Measurements from ENCODE around the gene MUC21. TPM values are rescaled to one million over a fixed set of nuclear protein-coding genes. Genes with fewer than 3 reads are reported as not detected.
"Not testable (repeated sequence)": the region's sequence is repeated elsewhere in the genome, so short reads cannot be mapped to it uniquely, and the experiment has no call there.

MUC21 gene
- polyA plus RNA-seq, 5 donors = 0.05 to 0.07 TPM; not detected in 3

DNA sequence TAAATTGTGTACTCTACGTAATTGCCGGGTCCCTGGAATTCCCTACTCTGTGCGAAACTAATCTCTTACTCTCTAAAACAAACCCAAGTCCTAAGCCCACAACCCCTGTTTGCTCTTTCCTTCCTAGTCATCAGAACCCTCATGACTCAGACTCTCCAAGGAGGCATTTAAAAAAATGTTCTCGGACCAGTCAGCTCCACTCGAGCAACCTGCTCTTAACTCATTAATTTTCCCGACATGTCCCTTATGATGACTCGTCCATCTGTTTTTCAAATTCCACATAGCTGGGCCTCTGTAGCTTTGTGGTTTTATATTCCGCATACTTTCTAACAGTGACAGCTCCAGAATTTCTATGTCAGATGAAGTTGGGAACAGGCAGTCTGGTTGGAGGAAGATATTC lies 24.2 kb downstream of the MUC21 start:
- DNase-seq = no peak

DNA sequence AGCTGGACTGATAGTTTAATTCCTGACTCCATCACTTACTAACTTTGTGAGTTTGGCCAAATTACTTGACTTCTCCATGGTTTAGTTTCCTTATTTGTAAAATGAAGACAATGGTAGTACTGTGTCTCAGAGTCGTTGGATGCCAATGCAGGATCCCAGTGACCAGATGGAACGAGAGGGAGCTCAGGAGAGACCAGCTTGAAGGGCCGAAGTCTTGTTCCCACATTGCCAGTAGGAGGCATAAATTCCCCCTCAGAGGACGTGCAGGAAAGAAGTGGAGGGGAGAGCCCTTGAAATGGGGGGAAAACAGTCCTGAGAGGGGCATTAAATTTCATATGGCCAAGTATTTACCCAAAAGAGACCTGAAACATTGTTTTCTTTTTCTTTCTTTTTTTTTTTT lies 24.6 kb downstream of the MUC21 start:
- DNase-seq = no peak

DNA sequence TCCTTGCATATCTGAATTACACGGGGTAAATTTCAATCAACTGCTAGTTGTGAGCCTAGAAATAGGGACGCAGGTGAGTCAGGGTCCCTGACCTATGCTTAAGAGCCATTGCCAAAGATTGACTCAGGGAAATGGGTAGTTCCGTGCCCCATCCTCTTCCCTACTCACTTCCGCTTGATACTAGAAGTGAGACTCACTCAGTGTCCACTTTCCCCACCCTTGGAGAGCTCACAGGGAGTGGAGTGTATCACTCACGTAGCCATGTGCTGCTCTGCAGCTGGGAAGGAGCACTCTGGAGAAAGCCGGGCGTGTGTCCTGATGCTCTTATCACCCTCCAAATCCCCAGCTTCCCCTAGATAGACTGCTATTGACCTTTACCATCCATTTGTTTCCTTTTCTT lies 26.2 kb downstream of the MUC21 start:
- no peak for DNase-seq

DNA sequence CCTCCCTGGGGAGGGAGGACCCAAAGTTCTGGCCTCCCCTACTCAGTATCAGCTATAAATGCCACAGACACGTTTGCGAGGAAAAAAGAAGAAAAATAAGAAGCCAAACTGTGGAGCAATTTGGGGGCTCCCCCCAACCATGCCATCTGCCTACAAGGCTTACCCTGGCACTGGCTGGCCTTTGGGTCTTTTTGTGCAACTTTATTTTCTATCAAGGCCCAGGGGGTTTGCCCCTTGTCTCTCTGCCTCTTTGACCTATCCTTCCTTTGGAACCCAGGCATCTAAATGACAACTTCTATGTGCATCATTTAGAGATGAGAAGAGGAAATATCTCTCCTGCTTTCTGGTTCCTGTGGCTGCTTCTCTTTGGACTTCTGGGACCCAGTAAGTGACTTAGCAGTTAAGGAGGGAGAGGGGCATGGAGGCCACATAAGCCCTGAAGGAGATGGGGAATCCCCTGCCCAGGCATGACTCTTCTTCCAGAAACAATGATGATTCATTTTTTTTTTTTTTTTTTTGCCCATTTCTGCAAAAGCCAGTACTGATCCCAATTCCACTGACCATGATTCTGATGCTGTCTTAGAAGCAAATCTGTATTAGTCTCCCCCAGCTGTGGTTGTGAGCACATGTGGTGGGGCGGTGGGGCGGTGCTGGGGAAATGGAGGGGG lies 27.0 kb downstream of the MUC21 start, which contains the start of gene MUC22:
TSS of gene MUC22 (plus strand) at position 82 of the 668 bp plus-strand sequence. CDS start at position 315, 233 bp downstream.
- no peak for DNase-seq

DNA sequence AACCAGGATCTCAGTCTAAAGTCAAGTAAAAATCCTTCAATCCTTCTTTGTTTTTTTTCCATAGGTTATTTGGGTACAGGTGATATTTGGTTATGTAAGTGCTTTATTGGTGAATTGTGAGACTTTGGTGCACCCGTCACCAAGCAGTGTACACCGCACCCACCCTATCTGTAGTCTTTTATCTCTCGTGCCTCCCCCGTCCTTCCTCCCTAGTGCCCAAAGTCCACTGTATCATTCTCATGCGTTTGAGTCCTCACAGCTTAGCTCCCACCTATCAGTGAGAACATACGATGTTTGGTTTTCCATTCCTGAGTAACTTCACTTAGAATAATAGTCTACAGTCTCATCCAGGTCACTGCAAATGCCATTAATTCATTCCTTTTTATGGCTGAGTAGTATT lies 27.6 kb downstream of the MUC21 start:
- DNase-seq = no peak

DNA sequence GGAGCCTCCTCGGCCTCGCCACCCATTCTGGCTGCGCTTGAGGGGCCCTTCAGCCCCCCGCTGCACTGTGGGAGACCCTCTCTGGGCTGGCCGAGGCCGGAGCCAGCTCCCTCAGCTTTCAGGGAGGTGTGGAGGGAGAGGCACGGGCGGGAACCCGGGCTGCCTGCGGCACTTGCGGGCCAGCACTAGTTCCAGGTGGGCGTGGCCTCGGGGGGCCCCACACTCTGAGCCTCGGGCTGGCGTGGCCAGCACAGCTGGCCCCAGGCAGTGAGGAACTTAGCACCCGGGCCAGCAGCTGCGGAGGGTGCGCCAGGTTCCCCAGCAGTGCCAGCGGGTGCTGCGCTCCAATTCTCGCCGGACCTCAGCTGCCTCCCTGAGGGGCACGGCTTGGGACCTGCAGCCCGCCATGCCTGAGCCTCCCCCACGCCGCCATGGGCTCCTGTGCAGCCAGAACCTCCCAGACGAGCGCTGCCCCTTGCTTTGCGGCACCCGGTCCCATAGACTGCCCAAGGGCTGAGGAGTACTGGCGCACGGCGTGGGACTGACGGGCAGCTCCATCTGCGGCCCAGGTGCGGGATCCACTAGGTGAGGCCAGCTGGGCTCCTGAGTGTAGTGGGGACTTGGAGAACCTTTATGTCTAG lies 33.3 kb downstream of the MUC21 start:
- DNase-seq = no peak

DNA sequence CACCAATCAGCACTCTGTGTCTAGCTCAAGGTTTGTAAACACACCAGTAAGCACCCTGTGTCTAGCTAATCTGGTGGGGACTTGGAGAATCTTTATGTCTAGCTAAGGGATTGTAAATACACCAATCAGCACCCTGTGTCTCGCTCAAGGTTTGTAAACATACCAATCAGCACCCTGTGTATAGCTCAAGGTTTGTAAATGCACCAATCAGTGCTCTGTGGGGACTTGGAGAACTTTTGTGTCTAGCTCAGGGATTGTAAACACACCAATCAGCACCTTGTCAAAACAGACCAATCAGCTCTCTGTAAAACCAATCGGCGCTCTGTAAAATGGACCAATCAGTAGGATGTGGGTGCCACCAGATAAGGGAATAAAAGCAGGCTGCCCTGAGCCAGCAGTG lies 33.9 kb downstream of the MUC21 start:
- not testable (repeated sequence) for DNase-seq

DNA sequence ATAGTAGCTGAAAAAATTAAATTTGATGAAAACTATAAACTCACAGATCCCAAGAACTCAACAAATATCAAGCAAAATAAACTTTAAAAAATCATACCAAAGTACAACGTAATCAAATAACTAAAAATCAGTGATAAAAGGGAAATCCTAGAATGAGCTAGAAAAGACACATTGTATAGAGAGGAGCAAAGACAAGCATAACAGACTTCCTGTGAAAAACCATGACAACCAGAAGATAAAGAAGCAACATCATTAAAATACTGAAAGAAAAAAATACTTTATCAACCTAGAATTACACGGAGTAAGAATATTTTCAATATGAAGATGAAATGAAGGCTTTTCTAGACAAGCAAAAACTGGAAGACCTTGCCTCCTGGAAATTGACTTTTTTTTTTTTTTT lies 36.5 kb downstream of the MUC21 start:
- no peak for DNase-seq

DNA sequence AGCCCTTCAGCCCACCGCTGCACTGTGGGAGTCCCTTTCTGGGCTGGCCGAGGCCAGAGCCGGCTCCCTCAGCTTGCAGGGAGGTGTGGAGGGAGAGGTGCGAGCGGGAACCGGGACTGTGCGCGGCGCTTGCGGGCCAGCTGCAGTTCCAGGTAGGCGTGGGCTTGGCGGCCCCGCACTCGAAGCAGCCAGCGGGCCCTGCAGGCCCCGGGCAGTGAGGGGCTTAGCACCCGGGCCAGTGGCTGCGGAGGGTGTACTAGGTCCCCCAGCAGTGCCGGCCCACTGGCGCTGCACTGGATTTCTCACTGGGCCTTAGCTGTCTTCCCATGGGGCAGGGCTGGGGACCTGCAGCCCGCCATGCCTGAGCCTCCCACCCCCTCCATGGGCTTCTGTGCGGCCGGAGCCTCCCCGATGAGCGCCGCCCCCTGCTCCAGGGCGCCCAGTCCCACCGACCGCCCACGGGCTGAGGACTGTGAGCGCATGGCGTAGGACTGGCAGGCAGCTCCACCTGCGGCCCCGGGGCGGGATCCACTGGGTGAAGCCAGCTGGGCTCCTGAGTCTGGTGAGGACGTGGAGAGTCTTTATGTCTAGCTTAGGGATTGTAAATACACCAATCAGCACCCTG lies 37.2 kb downstream of the MUC21 start:
- DNase-seq = not testable (repeated sequence)

DNA sequence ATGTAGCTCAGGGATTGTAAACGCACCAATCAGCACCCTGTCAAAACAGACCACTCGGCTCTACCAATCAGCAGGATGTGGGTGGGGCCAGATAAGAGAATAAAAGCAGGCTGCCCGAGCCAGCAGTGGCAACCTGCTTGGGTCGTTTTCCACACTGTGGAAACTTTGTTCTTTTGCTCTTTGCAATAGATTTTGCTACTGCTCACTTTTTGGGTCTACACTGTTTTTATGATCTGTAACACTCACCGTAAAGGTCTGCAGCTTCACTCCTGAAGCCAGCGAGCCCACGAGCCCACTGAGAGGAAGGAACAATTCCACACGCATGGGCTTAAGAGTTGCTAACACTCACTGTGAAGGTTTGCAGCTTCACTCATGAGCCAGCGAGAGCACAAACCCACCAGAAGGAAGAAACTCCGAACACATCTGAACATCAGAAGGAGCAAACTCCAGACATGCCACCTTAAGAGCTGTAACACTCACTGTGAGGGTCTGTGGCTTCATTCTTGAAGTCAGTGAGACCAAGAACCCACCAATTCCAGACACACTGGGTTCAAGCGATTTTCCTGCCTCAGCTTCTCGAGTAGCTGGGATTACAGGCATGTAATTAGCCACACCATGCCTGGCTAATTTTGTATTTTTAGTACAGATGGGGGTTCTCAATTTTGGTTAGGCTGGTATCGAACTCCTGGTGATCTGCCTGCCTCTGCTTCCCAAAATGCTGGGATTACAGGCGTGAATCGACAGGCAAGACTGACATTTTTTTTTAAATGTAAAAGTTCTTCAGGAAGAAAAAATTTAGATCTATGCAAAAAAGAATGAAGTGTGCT lies 38.4 kb downstream of the MUC21 start:
- not testable (repeated sequence) for DNase-seq

DNA sequence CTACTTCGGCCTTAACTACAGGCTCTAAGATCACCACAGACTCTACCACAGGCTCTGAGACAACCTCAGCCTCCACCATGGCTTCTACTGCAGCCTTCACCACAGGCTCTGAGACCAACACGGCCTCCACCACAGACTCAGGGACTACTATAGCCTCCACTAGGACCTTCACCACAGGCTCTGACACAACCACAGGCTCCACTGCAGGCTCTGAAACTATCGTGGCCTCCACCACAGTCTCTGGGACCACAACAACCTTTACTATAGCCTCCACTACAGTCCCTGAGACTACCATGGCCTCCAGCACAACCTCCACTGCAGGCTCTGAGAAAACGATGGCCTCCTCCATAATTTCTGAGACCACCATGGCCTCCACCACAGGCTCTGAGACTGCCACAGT lies 42.1 kb downstream of the MUC21 start:
- DNase-seq = no peak

DNA sequence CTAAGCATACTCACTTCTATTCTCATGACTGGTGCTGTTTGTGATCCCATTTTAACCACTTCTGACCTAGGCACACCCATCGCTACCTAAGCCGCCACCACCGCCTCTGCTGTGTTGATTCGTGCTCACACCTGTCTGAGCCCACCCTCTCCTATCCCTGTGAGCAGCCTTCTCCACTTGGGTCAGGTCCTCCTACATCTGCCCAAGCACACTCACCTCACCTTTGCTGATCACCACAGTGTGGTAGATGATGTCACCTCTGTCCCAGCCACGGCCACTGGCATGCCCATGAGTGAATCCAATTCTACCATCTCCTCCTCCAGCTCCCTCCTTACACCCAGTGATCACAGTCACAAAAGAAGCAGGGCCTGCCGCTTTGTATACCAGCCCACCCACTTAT lies 47.6 kb downstream of the MUC21 start:
- DNase-seq = no peak

DNA sequence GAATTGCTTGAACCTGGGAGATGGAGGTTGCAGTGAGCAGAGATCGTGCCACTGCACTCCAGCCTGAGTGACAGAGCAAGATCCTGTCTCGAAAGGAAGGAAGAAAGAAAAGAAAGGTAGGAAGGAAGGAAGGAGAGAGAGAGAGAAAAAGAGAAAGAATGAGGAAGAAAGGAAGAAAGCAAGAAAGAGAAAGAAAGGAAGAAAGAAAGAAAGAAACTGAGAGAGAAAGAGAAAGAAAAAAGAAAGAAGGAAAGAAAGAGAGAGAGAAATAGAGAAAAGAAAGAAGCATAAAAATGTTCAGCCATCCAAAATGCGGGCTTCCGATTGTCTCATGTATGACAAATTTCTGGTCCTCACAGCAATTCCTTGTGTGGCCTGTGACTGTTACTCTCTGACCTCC lies 49.6 kb downstream of the MUC21 start:
- no peak for DNase-seq

DNA sequence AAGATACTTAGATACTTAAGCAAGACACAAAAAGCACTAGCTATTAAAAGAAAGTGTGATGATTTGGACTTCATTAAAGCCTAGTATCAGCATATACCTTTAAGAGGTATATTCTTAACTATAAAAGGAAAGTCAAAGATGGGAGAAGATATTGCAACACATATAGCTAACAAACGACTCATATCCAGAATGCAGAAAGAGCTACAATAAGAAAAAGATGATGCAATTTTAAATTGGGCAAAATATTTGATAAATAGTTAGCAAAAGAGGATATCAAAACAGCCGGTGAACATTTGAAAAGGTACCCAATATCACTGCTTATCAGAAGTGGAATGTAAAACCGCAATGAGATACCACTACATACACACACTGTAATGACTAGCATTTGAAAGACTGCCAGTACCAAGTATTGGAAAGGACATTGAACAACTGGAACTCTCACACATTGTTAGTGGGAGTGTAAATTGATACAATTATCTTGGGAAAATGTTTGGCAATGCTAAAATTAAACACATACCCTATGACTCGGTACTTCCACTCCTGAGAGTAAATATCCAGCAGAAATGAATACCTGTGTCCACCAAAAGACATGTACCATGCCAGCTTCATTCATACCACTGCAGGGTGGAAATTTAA lies 52.5 kb downstream of the MUC21 start:
- no peak for DNase-seq

DNA sequence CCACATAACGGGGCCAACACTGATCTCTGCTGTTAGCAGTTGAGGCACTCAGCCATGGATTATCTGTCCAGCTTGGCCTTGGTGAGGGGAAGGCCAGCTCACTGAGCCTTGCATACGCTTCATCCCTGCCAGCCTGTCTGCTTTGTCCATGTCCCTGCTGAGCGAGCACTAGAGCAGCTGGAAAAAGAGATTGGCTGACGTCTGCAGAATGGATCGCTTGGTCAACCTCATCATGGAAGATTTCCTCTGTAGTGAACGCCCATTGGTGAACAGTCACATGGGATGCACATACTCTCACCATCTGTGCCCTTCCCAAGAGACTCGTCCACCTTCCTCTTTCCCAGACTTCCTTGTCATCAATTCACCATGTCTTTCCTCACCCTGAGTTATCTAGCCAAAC lies 53.7 kb downstream of the MUC21 start:
- no peak for DNase-seq

DNA sequence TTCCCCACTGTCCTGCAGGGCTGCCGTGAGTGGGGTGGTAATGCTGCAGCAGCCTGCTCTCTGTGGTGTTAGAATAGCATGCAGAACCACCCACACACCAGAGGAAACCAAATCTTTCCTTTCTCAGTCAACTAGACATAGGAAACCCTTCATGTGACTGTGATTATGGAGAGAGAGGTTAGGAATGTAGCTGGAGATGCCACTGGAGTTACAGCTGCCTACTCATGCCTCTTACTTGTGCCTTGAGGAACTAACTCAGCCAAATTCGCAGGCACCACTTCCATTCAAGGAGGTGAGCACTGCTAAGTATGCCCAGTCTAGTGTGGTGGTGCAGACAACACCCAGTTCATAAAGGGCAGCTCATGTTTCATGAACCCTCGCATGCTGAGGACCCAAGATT lies 54.2 kb downstream of the MUC21 start:
- no peak for DNase-seq

DNA sequence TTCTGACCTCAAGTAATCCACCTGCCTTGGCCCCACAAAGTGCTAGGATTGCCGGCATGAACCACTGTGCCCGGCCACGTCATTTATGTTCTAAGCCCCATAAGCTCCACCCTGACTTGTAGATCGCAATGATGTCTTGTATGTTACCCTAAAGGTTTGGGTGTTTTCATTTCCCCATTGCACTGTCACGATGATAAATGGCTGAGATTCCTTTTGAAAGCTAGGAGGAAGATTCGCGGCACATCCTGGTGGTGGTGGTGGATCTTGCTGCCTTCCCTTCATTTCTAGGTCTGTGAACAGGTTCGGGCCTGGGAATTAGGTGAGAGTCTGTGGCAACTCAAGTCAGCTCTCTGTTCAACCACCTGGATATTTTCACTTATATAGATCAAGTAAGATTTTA lies 55.0 kb downstream of the MUC21 start:
- no peak for DNase-seq
